IPS-20b (cell line): Measurements from ENCODE around the gene SNX4.
"Not testable (repeated sequence)": the region's sequence is repeated elsewhere in the genome, so short reads cannot be mapped to it uniquely, and the experiment has no call there.

Experiments
- H3K27ac ChIP-seq: one replicate; pipeline ENCODE4 v1.5.1; 2013; ENCODE audit warnings: low read length
- H3K27me3 ChIP-seq: 2 replicates; pipeline ENCODE4 v1.6.1; 2013; ENCODE audit warnings: mild to moderate bottlenecking, low read length, inconsistent platforms; ENCODE audit not compliant: insufficient read depth
- H3K36me3 ChIP-seq: 2 replicates; pipeline ENCODE4 v1.6.1; 2013; ENCODE audit warnings: low read depth, mild to moderate bottlenecking, inconsistent platforms, low read length, moderate library complexity; ENCODE audit not compliant: insufficient read depth
- H3K4me1 ChIP-seq: 2 replicates; pipeline ENCODE4 v1.6.1; 2013; ENCODE audit warnings: mild to moderate bottlenecking, control low read depth, inconsistent platforms, low read length, moderate library complexity; ENCODE audit not compliant: insufficient read depth
- H3K4me3 ChIP-seq: 2 replicates; pipeline ENCODE4 v1.5.1; 2013; ENCODE audit warnings: mild to moderate bottlenecking, low read length, inconsistent platforms
- H3K9ac ChIP-seq: 2 replicates; pipeline ENCODE4 v1.6.1; 2013; ENCODE audit warnings: low read depth, mild to moderate bottlenecking, inconsistent platforms, low read length, moderate library complexity
- H3K9me3 ChIP-seq: 2 replicates; pipeline ENCODE4 v1.6.1; 2013; ENCODE audit warnings: mild to moderate bottlenecking, low read depth, low read length, inconsistent platforms; ENCODE audit not compliant: insufficient read depth

SNX4 gene

GRCh38 chr3:125498630-125499029 is 21.4 kb downstream of the SNX4 start:
- peaks cover 47% of the 10 kb centered on the region for H3K36me3 ChIP-seq
- H3K27me3 ChIP-seq, result no peaks in the 10 kb centered on the region
- H3K4me1 ChIP-seq, result no peaks in the 10 kb centered on the region
- H3K9ac ChIP-seq, result no peak overlapping the region
- H3K4me3 ChIP-seq, result no peak overlapping the region
- H3K9me3 ChIP-seq, result no peaks in the 10 kb centered on the region
- no peak overlapping the region for H3K27ac ChIP-seq

DNA sequence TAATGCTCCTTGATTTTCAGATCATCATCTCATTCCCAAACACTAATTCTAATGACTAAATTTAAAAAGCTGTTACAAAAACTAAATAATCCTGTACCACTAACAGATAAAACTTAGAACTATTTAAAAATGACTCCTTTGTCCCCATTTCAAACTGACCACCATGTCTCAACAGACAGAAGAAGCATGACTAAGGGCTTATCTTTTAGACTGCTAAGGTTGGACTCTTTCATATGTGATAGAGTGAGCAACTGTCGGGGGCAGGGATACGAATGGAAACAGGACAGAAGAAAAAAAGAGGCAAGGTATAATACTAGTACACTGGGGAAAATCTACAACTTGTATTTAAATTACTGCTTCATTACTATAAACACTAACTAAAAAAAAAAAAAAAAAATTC is 23.3 kb downstream of the SNX4 start:
- Histone ChIP-seq H3K27ac (no peak overlapping the region), H3K9me3 (no peaks in the 10 kb centered on the region), H3K4me3 (no peak overlapping the region), H3K4me1 (no peaks in the 10 kb centered on the region), H3K27me3 (no peaks in the 10 kb centered on the region), H3K9ac (no peak overlapping the region), H3K36me3 (peaks cover 49% of the 10 kb centered on the region)

DNA sequence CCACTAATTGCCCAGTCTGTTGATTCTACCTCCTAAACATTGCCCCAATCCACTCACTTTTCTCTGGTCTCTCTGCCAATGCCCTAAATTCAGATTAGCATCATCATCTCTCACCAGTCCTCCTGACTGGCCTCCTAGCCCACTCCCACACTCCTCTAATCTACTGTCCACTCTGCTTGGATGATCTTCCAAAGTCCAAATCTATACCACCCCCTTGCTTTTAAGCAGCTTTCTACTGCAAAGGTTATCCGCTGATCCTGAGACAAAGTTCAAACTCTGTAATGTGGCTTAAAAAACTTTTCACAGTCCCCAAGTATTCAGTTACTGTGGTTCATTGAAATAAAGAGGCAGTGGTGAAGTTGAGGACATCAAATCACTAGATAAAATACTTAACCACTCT is 37.6 kb downstream of the SNX4 start:
- Histone ChIP-seq H3K4me1 (no peaks in the 10 kb centered on the region), H3K9me3 (no peaks in the 10 kb centered on the region), H3K36me3 (peaks cover 28% of the 10 kb centered on the region), H3K4me3 (no peak overlapping the region), H3K27ac (no peak overlapping the region), H3K27me3 (no peaks in the 10 kb centered on the region), H3K9ac (no peak overlapping the region)

DNA sequence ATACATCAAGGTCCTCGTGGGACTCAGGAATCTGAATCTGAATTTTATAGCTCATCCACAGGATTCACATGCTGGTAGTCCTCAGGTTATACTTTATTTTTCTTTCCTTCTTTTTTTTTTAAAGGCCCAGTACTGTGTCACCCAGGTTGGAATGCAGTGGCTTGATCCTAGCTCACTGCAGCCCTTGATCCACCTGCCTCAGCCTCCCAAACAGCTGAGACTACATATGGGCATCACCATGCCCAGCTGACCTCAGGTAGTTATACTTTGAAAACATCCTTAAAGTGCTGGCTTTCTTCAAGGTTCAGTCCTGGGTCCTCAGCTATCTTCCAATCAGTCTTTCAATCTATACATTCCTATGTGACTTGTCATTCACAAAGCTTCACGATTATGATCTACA is 38.2 kb downstream of the SNX4 start:
- Histone ChIP-seq H3K27ac (no peak overlapping the region), H3K36me3 (peaks cover 28% of the 10 kb centered on the region), H3K4me3 (no peak overlapping the region), H3K4me1 (no peaks in the 10 kb centered on the region), H3K9ac (no peak overlapping the region), H3K27me3 (no peaks in the 10 kb centered on the region), H3K9me3 (no peaks in the 10 kb centered on the region)

- H3K27me3 ChIP-seq, H3K9me3 ChIP-seq, H3K9ac ChIP-seq, H3K4me1 ChIP-seq, H3K27ac ChIP-seq, H3K4me3 ChIP-seq: not testable (repeated sequence)
- peaks cover 28% of the 10 kb centered on the region for H3K36me3 ChIP-seq
These were observed 38.6 kb downstream of the SNX4 start for GRCh38 chr3:125481375-125481759.

DNA sequence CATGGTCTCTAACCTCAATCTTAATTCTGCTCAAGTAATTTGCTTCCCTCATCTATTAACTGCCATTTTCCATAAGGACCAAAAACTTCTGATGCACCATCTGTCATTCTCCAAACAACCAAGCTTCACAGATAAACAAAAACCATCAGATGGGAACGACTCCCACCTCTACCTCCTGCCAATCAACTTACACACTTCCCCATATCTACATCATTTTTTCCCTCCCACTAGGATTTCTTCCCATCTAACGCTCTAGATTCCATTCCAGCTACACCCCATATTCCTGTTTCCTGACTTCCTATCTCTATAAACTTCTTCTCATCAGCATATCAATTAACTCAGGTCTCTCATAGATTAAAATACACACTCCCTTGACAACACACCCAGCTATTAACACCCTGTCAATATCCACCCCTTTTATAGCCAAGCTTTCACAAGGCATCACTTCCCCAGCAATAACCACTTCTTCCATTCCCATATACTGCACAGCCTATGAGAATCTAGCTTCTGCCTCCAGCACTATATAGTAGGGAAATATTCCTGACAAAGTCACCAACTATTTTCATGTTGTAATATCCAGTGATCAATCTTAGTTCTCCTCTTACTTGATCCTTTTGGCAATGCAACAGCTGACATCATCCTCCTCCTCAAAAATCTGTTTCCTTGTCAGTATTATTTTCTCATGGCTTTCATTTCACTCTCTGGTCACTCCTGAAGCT is 39.2 kb downstream of the SNX4 start:
- Histone ChIP-seq H3K4me3 (no peak overlapping the region), H3K36me3 (peaks cover 28% of the 10 kb centered on the region), H3K27ac (no peak overlapping the region), H3K9ac (no peak overlapping the region), H3K27me3 (no peaks in the 10 kb centered on the region), H3K4me1 (no peaks in the 10 kb centered on the region), H3K9me3 (no peaks in the 10 kb centered on the region)

- Histone ChIP-seq H3K9me3 (no peaks in the 10 kb centered on the region), H3K4me3 (no peak overlapping the region), H3K27me3 (no peaks in the 10 kb centered on the region), H3K27ac (no peak overlapping the region), H3K9ac (no peak overlapping the region), H3K36me3 (peaks cover 34% of the 10 kb centered on the region), H3K4me1 (no peaks in the 10 kb centered on the region)
These were observed 40.9 kb downstream of the SNX4 start for GRCh38 chr3:125479091-125479490.

DNA sequence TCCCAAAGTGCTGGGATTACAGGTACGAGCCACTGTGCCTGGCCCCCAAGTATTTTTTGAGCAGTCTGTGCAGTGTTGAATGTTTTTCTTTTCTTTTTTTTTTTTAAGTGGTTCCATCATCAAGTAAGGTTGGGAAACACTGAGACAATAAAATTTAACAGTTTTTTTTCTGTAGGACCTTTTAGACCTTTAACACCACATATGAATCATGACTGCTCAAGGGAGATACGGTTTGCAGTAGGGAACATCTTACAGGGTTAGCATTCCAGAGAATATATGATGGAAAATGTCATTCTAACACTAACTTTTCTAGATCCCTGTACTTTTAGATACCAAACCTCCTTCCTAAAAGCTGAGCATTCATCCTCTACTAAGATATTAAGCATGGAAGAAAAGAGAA is 41.7 kb downstream of the SNX4 start:
- Histone ChIP-seq H3K27ac (no peak overlapping the region), H3K4me3 (no peak overlapping the region), H3K9ac (no peak overlapping the region), H3K27me3 (no peaks in the 10 kb centered on the region), H3K4me1 (no peaks in the 10 kb centered on the region), H3K36me3 (peaks cover 34% of the 10 kb centered on the region), H3K9me3 (no peaks in the 10 kb centered on the region)

DNA sequence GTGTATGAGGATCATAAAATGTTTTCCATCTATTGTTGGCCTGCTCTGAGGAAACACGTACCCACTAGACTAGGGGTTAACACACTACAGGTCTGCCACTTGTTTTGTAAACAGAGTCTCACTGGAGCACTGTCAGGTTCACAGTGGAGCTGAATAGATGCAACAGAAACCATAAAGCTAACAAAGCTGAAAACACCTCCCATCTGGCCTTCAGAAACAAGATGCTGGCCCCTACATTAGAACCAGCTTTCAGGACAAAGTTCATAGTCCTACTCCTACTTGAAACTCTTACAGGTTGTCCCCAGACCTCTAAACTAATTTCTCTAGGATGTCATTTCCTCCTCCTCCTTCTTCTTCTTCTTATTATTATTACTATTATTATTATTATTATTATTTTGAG is 42.3 kb downstream of the SNX4 start:
- Histone ChIP-seq H3K4me1 (no peaks in the 10 kb centered on the region), H3K9ac (no peak overlapping the region), H3K4me3 (no peak overlapping the region), H3K27ac (no peak overlapping the region), H3K27me3 (no peaks in the 10 kb centered on the region), H3K9me3 (no peaks in the 10 kb centered on the region), H3K36me3 (peaks cover 37% of the 10 kb centered on the region)

DNA sequence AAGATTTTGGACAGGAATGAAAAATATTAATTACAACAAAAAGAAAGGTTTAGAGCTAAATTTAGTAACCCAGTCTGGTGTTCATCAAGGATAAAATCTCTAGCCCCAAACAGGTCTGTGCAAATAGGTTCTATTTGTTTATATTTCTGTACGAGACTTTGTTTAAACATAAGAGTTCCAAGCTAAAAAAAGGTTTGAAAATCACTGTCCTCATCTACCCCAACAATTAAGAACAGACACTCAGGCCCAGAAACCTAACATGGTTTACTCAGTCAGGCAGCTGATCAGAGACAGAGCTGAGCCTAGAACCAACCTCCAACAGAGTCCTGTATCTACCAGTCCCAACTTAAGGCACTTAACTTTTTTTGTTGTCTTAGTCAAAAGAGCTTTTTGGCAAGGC is 49.3 kb downstream of the SNX4 start:
- no peak overlapping the region for H3K9ac ChIP-seq
- H3K27ac ChIP-seq, result no peak overlapping the region
- H3K36me3 ChIP-seq, result peaks cover 47% of the 10 kb centered on the region
- H3K4me3 ChIP-seq, result no peak overlapping the region
- H3K27me3 ChIP-seq, result no peaks in the 10 kb centered on the region
- H3K4me1 ChIP-seq, result no peaks in the 10 kb centered on the region
- no peaks in the 10 kb centered on the region for H3K9me3 ChIP-seq

DNA sequence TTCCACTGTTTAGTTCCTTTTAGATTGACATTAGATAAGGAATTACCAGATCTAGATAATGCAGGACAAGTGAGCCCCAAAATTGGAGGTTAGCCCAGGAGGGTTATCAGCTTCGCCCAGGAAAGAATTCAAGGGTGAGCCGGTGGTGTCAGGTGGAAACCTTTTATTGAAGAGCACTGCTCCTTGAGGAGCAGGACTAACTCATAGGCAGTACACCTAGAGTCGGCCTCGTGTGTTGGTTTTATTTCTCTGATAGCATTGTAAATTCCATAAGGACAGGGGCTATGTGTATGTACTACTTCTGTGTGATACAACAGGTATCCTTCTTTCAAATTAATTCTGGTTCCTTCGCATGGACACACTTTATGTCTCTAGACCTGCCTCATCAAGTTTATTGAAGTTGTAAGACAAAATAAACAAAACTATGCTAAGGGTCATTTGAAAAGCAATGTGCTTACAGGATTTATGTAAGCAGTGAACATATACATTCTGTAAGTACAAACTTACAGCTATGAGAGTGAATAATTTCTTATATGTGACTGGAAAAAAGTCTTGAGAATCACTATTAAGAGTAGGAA is 57.2 kb downstream of the SNX4 start:
- Histone ChIP-seq H3K27ac (no peak overlapping the region), H3K4me1 (no peaks in the 10 kb centered on the region), H3K4me3 (no peak overlapping the region), H3K27me3 (no peaks in the 10 kb centered on the region), H3K9ac (no peak overlapping the region), H3K9me3 (no peaks in the 10 kb centered on the region), H3K36me3 (peaks cover 32% of the 10 kb centered on the region)

GRCh38 chr3:125461896-125462295 is 58.1 kb downstream of the SNX4 start:
- Histone ChIP-seq H3K27ac (no peak overlapping the region), H3K9me3 (no peaks in the 10 kb centered on the region), H3K4me3 (no peak overlapping the region), H3K4me1 (no peaks in the 10 kb centered on the region), H3K27me3 (no peaks in the 10 kb centered on the region), H3K36me3 (peaks cover 31% of the 10 kb centered on the region), H3K9ac (no peak overlapping the region)
